Testis (tissue), 3 donors: Measurements from ENCODE around the gene SLC2A5. TPM values are rescaled to one million over a fixed set of nuclear protein-coding genes. Genes with fewer than 3 reads are reported as not detected.

Experiments
- DNase-seq: peaks from one replicate; pipeline ENCODE4 v3.0.0-alpha.2; 2019
- H3K27ac ChIP-seq, 2 donors: fragments of 200-600 bp; sonication (generic); one replicate each; pipeline ENCODE4 v1.5.1; 2019
- H3K27me3 ChIP-seq: fragments of 200-600 bp; sonication (generic); one replicate; pipeline ENCODE4 v1.5.1; 2019
- H3K36me3 ChIP-seq: fragments of 200-600 bp; sonication (generic); one replicate; pipeline ENCODE4 v1.5.1; 2017; ENCODE audit warnings: low read depth; ENCODE audit errors: missing control alignments
- H3K4me1 ChIP-seq: fragments of 200-600 bp; sonication (generic); one replicate; pipeline ENCODE4 v1.5.1; 2019
- H3K4me3 ChIP-seq, 2 donors: fragments of 200-600 bp; sonication (generic); one replicate each; pipeline ENCODE4 v1.5.1; 2017 to 2019
- H3K9me3 ChIP-seq: fragments of 200-600 bp; sonication (generic); one replicate; pipeline ENCODE4 v1.5.1; 2017
- CTCF ChIP-seq, 3 experiments: fragments of 450-650 bp in 2 of 3; fragments of 200-600 bp in 1 of 3; sonication (generic) in 1 of 3; IDR thresholded peaks; one replicate each; pipeline ENCODE4 v1.5.1; 2016 to 2019; ENCODE audit warnings: antibody characterized with exemption in 3 of 3, mild to moderate bottlenecking in 2 of 3, moderate library complexity in 1 of 3
- POLR2A ChIP-seq: fragments of 450-650 bp; IDR thresholded peaks from one replicate; pipeline ENCODE4 v1.6.1; 2017; ENCODE audit warnings: antibody characterized with exemption, mild to moderate bottlenecking, moderate library complexity
- WGBS, 2 donors: methylation state at CpG; one replicate each; pipeline ENCODE4 v1.1.5; 2018; 5-methylcytosine and 5-hydroxymethylcytosine counted together
- intact Hi-C: fragments of 100-400 bp; cut with DNase I; formaldehyde crosslinking; loops from one replicate; pipeline ENCODE4 v1.15.1; 2023; ENCODE audit warnings: low total_unique reads
- polyA plus RNA-seq: library from polyadenylated mRNA; stranded (reverse); fragments of 350-450 nt; fragmentation: Illumina TruSeq; extraction: RNeasy Lipid Tissue Mini Kit (QIAGEN cat#74804); gene quantifications from one replicate; pipeline ENCODE4 v1.2.3, GENCODE V29; 2014; ENCODE audit warnings: low read depth, low replicate concordance; ENCODE audit not compliant: insufficient read depth
- total RNA-seq, 2 donors: library from RNA; depleted of rRNA; stranded (reverse); fragments of >200 nt; gene quantifications; one replicate each; pipeline ENCODE4 v1.2.3, GENCODE V29; 2016

The SLC2A5 gene
- total and polyA plus RNA-seq, 3 donors from 2014 or later, result 74.1 to 230 (median 90.5) TPM

- no peaks in the 10 kb centered on the region for H3K9me3 ChIP-seq
- H3K4me3 ChIP-seq, result no peak overlapping the region
- WGBS, 2 donors, result 83 to 96% methylated on average over 12 of the region's 12 CpGs
- TF ChIP-seq POLR2A, result no peak
- no peak for TF ChIP-seq CTCF (IDR thresholded peaks at IDR 0.05)
- no peak overlapping the region for H3K27ac ChIP-seq
- DNase-seq, result no peak
- H3K27me3 ChIP-seq, result no peaks in the 10 kb centered on the region
- no peaks in the 10 kb centered on the region for H3K36me3 ChIP-seq
- no peaks in the 10 kb centered on the region for H3K4me1 ChIP-seq
- intact Hi-C loops, result no loop called here
These were observed 10.7 kb upstream of the SLC2A5 start for GRCh38 chr1:9079988-9080704.

DNA sequence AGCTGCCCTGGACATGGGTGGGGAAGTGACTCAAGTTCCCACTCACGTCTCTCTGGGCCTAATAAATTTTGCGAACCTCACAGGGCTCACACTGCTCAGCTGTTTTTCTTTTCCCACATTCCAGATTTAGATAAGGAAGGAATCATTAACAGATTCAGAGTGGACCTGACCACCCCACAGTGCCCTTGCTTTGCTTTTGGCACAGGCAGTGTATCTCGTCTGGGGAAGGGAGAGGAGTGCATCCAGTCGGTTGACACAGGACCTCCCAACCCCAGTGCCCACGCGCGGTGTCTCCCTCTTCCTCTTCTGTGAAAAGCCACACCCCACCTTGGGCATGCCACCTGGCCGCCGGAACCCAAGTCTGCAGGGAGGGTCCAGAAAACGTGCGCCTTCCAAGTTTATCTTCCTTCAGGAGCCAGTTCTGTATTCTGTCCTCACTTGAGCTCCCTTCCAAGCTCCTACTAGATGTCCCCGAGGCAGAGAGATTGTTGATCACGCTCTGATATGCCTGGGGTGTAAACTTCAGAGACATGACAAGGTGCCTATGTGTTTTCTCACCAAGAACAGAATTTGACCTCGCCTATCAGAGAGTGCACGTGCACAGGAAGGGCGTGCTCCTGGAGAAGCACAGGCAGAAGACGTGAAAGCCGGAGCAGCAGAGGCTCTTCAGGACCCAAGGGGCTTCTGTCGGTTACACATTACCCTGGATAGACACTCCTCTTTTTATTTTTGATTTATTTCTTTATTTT lies 9.5 kb upstream of the SLC2A5 start:
- H3K27ac ChIP-seq, result no peak overlapping the region
- no peaks in the 10 kb centered on the region for H3K36me3 ChIP-seq
- TF ChIP-seq POLR2A (no peak), CTCF (IDR thresholded peaks at IDR 0.05) (no peak)
- H3K4me3 ChIP-seq, result no peak overlapping the region
- no peaks in the 10 kb centered on the region for H3K4me1 ChIP-seq
- no peaks in the 10 kb centered on the region for H3K9me3 ChIP-seq
- 78 to 82% methylated on average over 19 of the region's 19 CpGs for WGBS, 2 donors
- H3K27me3 ChIP-seq, result no peaks in the 10 kb centered on the region
- intact Hi-C loops, result no loop called here
- no peak for DNase-seq

- no peak overlapping the region for H3K27ac ChIP-seq
These were observed 8.7 kb upstream of the SLC2A5 start for GRCh38 chr1:9078015-9078751.

DNA sequence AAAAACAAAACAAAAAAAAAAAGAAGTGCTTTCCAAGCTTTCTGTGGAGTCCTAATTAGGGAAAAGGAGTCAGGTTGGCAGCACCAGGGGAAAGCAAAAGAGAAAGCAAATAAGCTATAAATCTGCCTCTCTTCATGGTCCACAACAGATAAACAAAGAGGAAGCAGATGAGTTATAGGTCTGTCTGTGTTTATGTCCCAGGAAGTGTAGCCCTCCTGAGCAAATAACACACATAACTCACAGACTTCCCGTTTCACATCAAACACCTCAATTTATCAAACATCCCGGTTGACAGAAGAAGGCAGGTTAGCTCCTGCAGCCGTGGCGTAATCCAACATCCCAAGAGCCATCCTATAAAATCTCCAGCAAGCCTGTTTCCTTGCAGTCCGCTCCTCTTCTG lies 5.6 kb upstream of the SLC2A5 start:
- no peak overlapping the region for H3K27ac ChIP-seq
- H3K27me3 ChIP-seq, result no peaks in the 10 kb centered on the region
- H3K9me3 ChIP-seq, result no peaks in the 10 kb centered on the region
- no peak overlapping the region for H3K4me3 ChIP-seq
- no peaks in the 10 kb centered on the region for H3K36me3 ChIP-seq
- WGBS, 2 donors, result 54 to 73% methylated on average over 5 of the region's 5 CpGs
- intact Hi-C loops, result no loop called here
- peaks cover 5% of the 10 kb centered on the region for H3K4me1 ChIP-seq
- TF ChIP-seq CTCF (IDR thresholded peaks at IDR 0.05), result no peak
- TF ChIP-seq POLR2A, result no peak
- no peak for DNase-seq

More at GRCh38 chr1:9078015-9078751, 8.7 kb upstream of the SLC2A5 start:
- intact Hi-C loops, result no loop called here
- Histone ChIP-seq H3K36me3 (no peaks in the 10 kb centered on the region), H3K9me3 (no peaks in the 10 kb centered on the region), H3K27me3 (no peaks in the 10 kb centered on the region), H3K4me1 (no peaks in the 10 kb centered on the region), H3K4me3 (no peak overlapping the region)
- no peak for DNase-seq
- TF ChIP-seq CTCF (IDR thresholded peaks at IDR 0.05) (no peak), POLR2A (no peak)
- 82% methylated on average over 9 of the region's 9 CpGs for WGBS, 2 donors
